NOMO-1 treated with DMSO at 0.1 percent for 48 hours (cell line): Measurements from ENCODE around the gene TBX15.

ENCODE experiments used
- DNase-seq: peaks from one replicate; lab custom pipeline; 2025; ENCODE audit not compliant: unreplicated experiment; lab: John Stamatoyannopoulos, UW

TBX15 gene

GRCh38 chr1:118899340-118899739 is 88.8 kb downstream of the TBX15 start:
- DNase-seq = no peak

- no peak for DNase-seq
Observed at GRCh38 chr1:118898712-118899111, 89.4 kb downstream of the TBX15 start.

DNA sequence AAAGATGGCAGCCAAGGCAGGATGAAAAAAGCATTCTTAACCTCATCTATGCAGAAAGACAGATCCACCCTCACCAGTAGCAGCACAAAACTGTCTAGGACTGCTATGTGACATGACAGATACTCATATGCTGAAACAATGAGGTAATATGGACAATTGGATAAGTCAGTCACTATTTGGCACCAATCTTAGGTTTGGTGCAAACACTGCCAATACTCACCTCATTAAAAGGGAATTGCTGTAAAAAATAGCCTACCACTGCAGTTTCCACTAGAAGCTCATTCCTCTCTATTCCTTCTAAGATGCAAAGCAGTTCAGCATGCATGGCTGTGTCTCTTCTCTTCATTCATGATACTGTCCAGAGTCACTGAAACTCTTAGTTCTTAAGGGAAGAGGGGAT is 91.7 kb downstream of the TBX15 start:
- no peak for DNase-seq

GRCh38 chr1:118894836-118895235 is 93.3 kb downstream of the TBX15 start:
- DNase-seq = no peak

DNA sequence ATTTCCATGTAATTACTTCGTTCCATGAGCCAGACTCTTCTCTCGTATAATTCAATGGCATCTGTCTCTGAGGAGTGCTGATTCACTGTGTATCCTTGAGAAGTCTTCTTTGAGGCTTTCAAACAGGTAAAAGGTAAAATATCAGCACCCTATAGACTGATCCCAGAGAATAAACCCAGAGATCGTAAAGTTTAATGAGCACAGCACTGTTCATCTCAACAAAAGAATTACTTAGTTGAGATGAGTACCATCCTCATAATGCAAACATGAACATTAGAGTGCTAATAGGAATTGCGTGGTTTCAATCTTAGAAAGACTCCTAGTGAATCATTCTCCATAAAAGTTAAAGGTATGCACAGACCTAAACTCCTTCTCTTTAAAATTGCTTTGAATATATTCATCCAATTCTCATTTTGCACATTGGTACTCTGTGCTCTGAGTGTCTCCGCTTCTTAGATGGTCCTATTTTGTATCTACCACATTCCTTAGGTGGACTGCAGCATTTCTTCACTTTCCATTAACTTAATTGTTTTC is 97.2 kb downstream of the TBX15 start:
- no peak for DNase-seq

DNA sequence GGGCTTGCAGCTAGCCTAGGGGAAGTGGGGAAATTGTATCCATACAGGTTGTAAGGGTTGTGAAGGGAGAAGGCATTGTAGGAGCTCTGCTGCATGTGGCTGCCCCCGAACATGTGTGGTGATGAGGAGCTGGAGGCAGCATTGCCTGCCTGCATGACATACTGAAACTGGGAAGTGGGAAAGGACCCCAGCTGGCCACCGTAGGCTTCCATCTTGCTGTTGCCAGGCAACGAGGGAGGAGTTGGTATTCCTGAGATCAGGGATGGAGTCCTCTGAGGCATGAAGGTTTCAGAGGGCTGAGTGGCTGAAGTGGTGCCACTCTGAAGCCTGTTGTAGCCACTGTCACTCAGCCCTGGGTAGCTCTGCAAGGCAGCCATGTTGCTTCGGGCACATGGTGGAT is 103.2 kb downstream of the TBX15 start:
- DNase-seq = no peak

GRCh38 chr1:118881751-118882150 is 106.4 kb downstream of the TBX15 start:
- no peak for DNase-seq

DNA sequence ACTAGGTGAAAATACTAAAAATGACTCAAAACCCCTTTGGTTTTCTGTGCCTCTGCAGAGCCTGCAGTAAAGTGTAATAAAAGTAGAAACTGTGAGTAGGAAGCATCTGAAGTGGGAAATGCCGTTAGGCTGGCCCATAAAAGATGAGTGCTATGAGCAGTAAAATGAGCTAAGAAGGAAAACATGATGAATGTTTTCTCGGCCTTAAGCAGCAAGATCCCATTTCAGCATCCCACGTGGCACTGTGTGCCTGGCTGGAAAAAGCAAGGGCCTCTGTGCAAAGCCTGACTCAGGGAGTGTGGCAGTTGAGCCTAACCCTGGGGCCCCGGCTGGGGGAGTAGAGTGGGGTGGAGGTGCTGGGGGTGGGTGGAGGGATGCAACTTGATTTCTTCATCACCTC is 109.5 kb downstream of the TBX15 start:
- DNase-seq = no peak

DNA sequence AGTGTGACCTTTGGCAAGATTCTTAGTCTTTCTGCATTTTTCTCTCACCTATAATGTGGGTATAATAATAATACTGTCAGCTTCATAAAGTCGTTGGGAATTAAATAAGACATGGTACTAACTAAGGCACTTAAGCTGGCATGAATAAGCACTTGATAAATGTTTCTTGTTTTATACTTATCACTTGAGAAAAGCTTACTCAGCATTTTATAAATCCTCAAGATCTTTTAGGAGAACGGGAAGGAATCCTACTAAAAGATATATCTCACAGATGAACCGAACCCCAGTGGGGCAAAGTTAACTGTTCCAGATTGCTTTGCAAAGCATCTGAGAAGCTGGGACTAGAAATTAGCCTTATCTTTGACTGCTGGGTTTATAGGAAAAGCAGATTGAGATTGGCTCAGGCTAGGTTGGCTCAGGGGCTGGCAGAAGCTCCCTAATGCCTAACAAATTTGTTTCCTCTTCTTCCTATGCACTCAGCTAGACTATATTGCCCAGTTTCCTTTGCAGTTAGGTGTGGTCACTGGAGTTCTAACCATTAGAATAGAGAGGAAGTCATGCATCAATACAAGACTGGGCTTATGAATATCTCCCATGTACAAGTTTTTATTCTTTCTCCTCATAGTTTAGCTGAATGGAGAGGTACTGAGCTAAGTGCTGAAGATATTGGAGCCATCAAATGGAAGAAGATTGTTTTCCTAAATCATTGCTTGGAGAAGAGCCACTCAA is 110.3 kb downstream of the TBX15 start:
- no peak for DNase-seq

- DNase-seq = no peak
Observed at GRCh38 chr1:118871582-118872171, 116.5 kb downstream of the TBX15 start.

DNA sequence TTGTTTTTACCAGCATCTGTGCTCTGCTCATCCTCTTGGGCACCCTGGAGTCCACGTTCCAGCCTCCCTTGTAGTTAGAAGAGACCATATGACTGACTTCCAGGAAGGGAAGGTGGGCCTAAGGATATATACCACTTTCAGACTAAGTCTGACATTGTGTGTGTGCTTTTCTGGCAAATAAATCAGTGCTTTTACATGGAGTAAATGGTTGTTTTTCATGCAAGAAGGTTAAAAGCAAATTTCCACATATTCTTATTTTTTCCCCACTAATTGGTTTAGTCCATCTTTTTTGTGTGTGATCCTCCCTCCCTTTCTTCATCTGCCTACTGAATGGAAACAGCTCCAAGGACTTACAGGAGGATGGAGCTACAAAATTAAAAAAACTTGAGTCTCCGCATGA is 119.8 kb downstream of the TBX15 start:
- no peak for DNase-seq

GRCh38 chr1:118866330-118866729 is 121.8 kb downstream of the TBX15 start:
- no peak for DNase-seq

- DNase-seq = peak; percentile 25
Observed at GRCh38 chr1:118863688-118864087, 124.5 kb downstream of the TBX15 start.

DNA sequence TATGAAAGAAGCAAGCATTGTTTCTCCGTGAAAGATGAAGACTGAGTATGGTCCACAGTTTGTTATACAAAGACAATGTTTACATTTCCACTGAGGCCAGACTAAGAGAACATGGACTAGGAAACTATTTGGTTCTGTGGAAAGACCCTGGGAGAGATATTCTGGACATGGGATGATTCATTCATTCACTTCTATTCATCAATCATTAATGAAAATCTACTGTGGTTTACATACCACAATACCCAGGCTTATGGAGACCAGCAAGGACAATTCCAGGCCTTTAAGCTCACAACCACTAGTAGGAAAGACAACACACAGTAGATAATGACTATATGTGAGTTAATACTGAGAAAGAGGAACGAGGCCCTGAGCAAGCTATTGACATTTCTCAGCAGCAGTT is 125.4 kb downstream of the TBX15 start:
- peak; percentile 20 for DNase-seq

DNA sequence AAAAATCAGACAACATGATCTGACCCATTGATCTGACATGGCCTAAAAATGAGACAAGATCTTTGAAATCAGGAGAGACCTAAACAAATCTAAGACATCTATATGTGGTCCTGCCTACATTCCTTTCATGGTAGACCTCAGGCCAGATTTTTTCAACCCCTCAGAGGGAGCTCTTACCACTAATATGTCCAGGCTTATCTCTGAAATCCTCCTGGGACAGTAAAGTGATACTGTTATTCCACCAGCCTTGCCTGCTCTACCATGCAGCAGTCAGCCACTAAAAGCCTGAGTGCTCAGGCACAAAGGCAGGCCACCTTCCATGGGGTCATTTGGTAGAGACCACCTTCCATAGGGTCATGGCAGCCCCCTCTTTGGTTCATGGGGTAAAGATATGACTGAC is 126.9 kb downstream of the TBX15 start:
- no peak for DNase-seq

DNA sequence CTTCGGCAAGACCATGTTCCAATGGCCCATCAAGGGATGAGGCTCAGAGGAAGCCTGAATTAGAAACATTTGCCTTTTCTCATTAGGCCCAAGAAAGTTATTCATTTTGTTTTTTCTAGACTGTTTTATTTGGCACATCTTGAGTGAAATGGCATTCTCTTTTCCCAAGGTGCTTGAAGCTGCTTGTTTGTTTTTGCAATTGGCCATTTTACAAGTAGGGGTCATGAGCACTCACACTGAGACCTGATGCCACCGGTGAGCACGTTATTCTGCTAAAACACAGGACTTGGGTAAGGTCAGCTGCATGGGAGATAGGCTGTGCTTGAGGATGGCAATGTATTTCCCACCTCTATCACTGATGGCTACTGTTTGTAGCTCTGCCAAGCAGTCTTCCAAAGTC is 128.1 kb downstream of the TBX15 start:
- no peak for DNase-seq

DNA sequence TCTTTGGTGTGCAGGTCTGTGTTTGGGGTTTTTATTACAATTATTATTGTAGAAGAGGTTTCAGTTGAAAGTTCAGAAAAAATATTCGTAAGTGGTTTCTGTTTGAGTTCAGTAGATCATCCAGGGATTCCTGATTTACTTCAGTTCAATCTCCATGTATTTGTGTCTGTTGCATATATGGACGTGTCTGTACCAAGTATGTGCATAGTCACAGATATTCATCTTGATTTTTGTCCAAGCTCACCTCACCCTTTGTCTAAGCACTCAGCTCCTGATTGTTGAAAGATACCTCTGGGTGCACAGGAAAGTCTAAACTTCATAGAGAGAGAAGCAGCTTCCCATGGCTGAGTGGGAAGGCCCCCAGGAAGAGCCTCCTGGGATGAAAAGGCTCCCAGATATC is 141.7 kb downstream of the TBX15 start:
- DNase-seq = no peak

GRCh38 chr1:118842452-118843201 is 145.5 kb downstream of the TBX15 start:
- DNase-seq = peak; percentile 50

DNA sequence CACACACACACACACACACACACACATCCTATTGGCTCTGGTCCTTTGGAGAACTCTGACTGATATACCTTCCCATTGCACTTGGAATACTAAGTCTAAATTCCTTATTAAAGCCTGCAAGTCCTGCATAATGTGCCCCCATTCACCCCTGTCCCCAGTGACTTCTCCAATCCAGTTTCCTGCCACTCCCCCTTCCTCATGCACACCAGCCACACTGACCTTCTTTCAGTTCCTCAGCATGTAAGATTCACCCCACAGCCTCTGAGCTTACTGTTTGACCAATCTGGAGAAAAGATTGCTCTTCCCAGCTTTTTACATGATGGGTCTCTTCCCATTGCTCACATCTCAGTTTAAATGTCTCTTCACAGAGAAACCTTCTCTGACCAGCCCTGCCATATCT is 146.6 kb downstream of the TBX15 start:
- DNase-seq = peak; percentile 69
